ENCODE measurements around the gene HSBP1L1. TPM values are rescaled to one million over a fixed set of nuclear protein-coding genes. Genes with fewer than 3 reads are reported as not detected.

HSBP1L1 gene
- total and polyA plus RNA-seq, 2 of the 13 experiments (the other 11 are each of a cell fraction or from before 2014, with no cell fraction given), result 22.6 to 45.1 TPM

DNA sequence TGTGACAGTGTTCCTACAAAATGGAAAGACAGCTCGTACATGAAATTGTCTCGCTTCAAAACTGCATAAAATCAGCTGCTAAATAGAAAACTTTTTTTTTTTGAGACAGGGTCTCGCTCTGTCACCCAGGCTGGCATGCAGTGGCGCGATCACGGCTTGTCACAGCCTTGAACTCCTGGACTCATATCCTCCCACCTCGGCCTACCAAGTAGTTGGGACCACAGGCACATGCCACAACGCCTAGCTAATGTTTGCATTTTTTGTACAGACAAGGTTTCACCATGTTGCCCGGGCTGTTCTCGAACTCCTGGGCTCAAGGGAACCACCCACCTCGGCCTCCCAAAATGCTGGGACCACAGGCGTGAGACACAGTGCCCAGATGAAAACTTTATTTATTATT lies 20.7 kb downstream of the HSBP1L1 start (continued):
- TF ChIP-seq, protein P1, sequence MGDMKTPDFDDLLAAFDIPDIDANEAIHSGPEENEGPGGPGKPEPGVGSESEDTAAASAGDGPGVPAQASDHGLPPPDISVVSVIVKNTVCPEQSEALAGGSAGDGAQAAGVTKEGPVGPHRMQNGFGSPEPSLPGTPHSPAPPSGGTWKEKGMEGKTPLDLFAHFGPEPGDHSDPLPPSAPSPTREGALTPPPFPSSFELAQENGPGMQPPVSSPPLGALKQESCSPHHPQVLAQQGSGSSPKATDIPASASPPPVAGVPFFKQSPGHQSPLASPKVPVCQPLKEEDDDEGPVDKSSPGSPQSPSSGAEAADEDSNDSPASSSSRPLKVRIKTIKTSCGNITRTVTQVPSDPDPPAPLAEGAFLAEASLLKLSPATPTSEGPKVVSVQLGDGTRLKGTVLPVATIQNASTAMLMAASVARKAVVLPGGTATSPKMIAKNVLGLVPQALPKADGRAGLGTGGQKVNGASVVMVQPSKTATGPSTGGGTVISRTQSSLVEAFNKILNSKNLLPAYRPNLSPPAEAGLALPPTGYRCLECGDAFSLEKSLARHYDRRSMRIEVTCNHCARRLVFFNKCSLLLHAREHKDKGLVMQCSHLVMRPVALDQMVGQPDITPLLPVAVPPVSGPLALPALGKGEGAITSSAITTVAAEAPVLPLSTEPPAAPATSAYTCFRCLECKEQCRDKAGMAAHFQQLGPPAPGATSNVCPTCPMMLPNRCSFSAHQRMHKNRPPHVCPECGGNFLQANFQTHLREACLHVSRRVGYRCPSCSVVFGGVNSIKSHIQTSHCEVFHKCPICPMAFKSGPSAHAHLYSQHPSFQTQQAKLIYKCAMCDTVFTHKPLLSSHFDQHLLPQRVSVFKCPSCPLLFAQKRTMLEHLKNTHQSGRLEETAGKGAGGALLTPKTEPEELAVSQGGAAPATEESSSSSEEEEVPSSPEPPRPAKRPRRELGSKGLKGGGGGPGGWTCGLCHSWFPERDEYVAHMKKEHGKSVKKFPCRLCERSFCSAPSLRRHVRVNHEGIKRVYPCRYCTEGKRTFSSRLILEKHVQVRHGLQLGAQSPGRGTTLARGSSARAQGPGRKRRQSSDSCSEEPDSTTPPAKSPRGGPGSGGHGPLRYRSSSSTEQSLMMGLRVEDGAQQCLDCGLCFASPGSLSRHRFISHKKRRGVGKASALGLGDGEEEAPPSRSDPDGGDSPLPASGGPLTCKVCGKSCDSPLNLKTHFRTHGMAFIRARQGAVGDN (CRISPR knock-in tag; IDR thresholded peaks at IDR 0.05), result peak; percentile 83
- no peak; the same call in 1 of the 2 replicates for TF ChIP-seq ZNF614 (CRISPR knock-in tag; IDR thresholded peaks at IDR 0.05; ENCODE audit: borderline replicate concordance)
- no peak for TF ChIP-seq STAT5B (CRISPR knock-in tag; IDR thresholded peaks at IDR 0.05)
- no peak for TF ChIP-seq ZSCAN22 (CRISPR knock-in tag; IDR thresholded peaks at IDR 0.05)
- TF ChIP-seq, protein P2, sequence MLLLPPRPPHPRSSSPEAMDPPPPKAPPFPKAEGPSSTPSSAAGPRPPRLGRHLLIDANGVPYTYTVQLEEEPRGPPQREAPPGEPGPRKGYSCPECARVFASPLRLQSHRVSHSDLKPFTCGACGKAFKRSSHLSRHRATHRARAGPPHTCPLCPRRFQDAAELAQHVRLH (CRISPR knock-in tag; IDR thresholded peaks at IDR 0.05; ENCODE audit: borderline replicate concordance, low read depth), result 0 out of 2 replicates have a peak, but pooled peaks have one; percentile 38
- TF ChIP-seq GABPB1 (CRISPR knock-in tag; IDR thresholded peaks at IDR 0.05), result no peak
- no peak for TF ChIP-seq HMGA1 (CRISPR knock-in tag; conservative IDR thresholded peaks at IDR 0.05)
- TF ChIP-seq HOXD1 (CRISPR knock-in tag; IDR thresholded peaks at IDR 0.05), result no peak
- TF ChIP-seq, protein P3, sequence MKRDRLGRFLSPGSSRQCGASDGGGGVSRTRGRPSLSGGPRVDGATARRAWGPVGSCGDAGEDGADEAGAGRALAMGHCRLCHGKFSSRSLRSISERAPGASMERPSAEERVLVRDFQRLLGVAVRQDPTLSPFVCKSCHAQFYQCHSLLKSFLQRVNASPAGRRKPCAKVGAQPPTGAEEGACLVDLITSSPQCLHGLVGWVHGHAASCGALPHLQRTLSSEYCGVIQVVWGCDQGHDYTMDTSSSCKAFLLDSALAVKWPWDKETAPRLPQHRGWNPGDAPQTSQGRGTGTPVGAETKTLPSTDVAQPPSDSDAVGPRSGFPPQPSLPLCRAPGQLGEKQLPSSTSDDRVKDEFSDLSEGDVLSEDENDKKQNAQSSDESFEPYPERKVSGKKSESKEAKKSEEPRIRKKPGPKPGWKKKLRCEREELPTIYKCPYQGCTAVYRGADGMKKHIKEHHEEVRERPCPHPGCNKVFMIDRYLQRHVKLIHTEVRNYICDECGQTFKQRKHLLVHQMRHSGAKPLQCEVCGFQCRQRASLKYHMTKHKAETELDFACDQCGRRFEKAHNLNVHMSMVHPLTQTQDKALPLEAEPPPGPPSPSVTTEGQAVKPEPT (CRISPR knock-in tag; IDR thresholded peaks at IDR 0.05; ENCODE audit: low read depth), result no peak
- TF ChIP-seq SMAD3 (CRISPR knock-in tag; IDR thresholded peaks at IDR 0.05), result no peak
- peak; percentile 4 to 38; a peak in 1 of 4 replicates for TF ChIP-seq EP300 (IDR thresholded peaks at IDR 0.05; ENCODE audit: low read depth in 2 of 2, low read length in 2 of 2)
- no peak for TF ChIP-seq EP300 (CRISPR knock-in tag; IDR thresholded peaks at IDR 0.05; ENCODE audit: borderline replicate concordance)
- TF ChIP-seq GLMP (CRISPR knock-in tag; IDR thresholded peaks at IDR 0.05; ENCODE audit: borderline replicate concordance), result no peak
- no peak for TF ChIP-seq RNF219 (CRISPR knock-in tag; IDR thresholded peaks at IDR 0.05)
- TF ChIP-seq TP53 (CRISPR knock-in tag; conservative IDR thresholded peaks at IDR 0.05), result no peak
- TF ChIP-seq FOSL1 (CRISPR knock-in tag; IDR thresholded peaks at IDR 0.05; ENCODE audit: borderline replicate concordance), result no peak
- no peak for TF ChIP-seq ZFAT (CRISPR knock-in tag; conservative IDR thresholded peaks at IDR 0.05)
- no peak for TF ChIP-seq ZNF772 (CRISPR knock-in tag; IDR thresholded peaks at IDR 0.05)
- TF ChIP-seq ARID3A (IDR thresholded peaks at IDR 0.05; ENCODE audit: low read depth, low read length), result no peak

Data from HepG2 (cell line).